Amygdala (tissue), 56 donors: ENCODE measurements around the gene CTBP1.

ENCODE experiments used
- DNase-seq, 56 donors: peaks; one replicate each; lab custom pipeline; 2025; lab: John Stamatoyannopoulos, UW

Gene CTBP1

GRCh38 chr4:1179976-1180375 is 69.0 kb downstream of the CTBP1 start:
- DNase-seq = no peak

DNA sequence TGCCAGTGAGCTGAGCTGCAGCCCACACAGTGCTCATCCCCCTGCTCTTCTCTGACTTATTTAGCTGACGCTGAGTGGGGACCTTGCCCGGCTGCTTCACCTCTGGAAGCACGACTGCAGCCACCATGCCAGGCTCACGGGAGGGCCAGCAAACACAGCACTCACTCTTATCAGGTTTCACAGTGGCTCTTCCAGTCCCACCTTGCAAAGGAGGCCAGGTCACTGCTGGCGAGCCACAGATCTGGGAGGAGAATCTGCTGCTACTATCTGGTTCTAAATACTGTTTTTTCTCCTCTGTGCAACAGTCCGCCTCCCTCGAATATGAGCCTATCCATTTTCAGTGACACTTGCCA is 69.9 kb downstream of the CTBP1 start:
- no peak for DNase-seq

GRCh38 chr4:1178300-1179088 is 70.4 kb downstream of the CTBP1 start:
- no peak for DNase-seq

DNA sequence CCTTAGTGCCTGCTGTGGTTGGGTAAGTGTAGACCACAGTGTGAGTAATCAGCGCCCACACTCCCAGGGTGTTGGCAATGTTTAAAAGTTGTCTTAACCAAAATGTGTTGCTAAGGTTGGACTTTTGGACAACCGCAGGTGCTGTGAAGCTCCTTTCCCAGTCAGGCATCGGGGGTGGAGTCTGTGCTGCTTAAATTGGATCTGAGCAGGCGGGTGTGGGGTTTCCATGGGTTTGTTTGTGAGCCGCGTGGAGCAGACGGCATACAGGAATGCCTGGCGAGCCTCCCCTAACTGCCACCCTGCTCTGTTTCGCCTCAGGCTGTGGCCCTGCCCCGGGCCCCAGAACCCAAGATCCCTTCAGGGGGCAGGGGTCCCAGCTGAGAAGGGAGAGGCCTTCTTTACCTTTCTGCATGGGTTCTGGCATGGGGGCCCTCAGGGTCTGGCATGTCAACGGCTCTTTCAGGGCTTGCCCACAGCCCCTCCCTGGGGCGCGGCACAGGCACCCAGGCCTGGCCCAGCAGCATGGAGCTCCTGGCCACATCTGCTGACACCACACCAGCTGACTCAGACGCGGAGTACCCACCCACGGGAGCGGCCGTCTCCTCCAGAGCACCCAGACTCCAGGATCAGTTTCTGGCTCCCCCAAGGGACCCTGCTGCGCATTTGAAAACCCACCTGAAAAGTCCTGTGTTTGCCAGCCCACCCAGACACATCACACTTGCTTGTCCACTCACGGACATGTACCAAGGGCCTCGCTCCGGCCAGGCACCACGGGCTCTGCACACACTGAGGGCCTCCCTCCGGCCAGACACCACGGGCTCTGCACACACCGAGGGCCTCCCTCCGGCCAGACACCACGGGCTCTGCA is 71.4 kb downstream of the CTBP1 start:
- peak in 1 of 56 donors; percentile 12 for DNase-seq

DNA sequence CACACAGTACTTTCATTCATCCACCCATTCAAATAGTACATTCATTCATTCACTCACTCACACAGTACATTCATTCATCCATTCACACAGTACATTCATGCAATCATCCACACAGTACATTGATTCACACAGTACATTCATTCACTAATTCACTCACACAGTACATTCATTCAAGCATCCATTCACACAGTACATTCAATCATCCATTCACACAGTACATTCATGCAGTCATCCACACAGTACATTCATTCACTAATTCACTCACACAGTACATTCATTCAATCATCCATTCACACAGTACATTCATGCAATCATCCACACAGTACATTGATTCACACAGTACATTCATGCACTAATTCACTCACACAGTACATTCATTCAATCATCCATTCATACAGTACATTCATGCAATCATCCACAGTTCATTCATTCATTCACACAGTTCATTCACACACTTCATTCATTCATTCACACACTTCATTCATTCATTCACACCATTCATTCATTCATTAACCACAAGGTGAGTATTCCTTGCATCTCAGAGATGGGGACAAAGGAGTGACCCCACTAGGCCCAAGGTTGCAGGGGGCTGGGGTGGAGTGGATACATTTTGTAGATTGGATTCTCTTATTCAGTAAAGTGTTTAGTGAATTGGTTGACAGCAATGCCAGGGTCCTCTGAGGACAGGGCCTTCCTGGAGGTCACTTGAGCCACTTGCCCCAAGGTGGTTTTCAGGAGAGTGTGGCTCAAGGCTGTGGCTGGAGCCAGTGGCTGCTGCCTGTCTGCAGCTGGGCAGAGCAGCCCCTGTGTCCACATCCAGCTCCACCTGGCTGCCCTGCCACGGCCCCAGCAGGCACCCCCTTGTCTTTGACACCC is 72.3 kb downstream of the CTBP1 start:
- DNase-seq = no peak

DNA sequence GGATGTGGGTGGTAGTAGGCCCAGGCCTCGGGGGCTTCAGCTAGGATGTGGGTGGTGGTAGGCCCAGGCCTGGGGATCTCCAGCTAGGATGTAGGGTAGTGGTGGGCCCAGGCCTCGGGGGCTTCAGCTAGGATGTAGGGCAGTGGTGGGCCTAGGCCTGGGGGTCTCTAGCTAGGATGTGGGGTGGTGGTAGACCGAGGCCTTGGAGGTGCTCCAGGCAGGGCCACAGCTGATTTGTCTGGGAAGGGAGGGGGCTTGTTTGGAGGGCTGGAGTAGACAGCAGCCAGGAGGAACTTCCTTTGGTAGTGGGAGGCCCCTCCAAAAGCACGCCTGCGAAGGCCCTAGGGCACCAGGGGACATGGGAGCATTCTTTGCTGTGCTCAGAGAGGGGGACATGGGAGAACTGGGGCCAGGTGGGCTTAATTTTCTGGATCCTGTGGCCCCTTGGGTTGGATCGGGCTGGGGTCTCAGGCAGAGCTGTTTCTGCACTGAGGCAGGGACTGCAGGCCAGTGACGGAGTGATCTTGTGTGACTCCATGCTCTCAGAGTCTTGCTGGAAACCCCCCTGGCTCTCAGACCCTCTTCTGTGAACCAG is 73.2 kb downstream of the CTBP1 start:
- DNase-seq = no peak

DNA sequence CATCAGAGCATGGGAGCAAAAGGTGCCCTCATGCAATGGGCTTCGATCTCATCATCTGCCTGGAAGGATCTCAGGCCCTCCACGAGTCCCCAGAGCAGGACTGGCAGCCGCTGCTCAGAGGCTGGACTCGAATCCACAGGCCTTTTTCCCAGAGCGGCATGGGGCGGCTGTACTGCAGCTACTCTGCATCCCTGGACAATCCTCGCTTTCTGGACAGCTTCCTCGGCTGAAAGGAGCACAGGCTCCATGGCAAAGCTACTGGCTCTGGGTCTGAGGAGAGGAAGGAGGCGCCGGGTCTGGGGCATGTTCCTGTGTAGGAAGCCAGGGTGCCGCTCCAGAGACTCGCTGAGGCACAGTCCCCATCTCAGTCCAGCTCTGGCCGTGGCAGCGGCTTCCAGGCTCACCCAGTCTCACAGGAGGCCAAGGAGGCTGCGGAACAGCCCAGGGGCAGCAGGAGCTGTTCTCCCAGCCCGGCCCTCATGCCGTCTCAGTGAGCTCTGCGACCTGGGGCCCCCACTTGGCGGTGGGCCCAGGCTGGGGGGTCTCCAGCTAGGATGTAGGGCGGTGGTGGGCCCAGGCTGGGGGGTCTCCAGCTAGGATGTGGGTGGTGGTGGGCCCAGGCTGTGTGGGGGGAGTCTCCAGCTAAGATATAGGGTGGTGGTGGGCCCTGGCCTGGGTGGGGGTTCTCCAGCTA is 73.8 kb downstream of the CTBP1 start:
- DNase-seq = no peak

DNA sequence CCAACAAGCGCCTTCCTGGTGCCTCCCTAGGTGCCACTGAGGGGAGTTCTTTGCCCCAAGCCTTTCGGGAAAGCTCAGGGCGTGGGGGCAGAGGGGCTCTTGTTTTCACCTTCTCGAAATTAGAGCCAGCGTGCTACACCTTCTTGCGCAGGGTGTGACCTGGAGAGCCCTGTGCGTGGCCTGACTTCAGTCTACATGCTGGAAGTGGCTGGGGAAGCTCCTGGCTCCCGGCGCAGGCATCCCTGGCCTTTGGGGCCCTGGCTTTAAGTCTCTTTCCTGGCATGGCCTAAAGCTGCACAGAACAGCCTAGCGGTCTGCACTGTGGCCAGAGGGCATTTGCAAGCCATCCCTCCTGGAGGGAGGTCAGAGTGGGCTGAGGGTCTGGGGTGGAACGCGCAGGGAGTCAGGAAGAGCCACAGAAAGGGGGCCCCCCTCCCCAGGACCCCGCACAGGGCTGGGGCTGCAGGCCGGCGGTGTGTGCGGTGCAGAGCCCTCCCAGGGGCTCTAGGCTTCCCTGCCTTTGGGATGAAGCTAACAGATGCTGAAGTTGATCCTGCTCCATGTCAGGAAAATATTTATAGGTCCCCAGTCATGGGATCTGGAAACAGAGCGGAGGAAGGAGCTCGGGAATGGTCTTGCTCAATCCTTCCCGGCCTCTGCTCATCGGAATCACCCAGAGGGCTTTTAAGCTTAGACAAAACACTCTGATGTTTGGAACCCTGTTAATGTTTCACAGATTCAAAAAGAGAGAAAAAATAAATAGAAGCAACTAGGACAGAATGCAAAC is 75.8 kb downstream of the CTBP1 start:
- DNase-seq = no peak

GRCh38 chr4:1172228-1172851 is 76.6 kb downstream of the CTBP1 start, which contains the start of gene SPON2:
TSS of gene SPON2 (minus strand) at chr4:1172583.
- DNase-seq = no peak

DNA sequence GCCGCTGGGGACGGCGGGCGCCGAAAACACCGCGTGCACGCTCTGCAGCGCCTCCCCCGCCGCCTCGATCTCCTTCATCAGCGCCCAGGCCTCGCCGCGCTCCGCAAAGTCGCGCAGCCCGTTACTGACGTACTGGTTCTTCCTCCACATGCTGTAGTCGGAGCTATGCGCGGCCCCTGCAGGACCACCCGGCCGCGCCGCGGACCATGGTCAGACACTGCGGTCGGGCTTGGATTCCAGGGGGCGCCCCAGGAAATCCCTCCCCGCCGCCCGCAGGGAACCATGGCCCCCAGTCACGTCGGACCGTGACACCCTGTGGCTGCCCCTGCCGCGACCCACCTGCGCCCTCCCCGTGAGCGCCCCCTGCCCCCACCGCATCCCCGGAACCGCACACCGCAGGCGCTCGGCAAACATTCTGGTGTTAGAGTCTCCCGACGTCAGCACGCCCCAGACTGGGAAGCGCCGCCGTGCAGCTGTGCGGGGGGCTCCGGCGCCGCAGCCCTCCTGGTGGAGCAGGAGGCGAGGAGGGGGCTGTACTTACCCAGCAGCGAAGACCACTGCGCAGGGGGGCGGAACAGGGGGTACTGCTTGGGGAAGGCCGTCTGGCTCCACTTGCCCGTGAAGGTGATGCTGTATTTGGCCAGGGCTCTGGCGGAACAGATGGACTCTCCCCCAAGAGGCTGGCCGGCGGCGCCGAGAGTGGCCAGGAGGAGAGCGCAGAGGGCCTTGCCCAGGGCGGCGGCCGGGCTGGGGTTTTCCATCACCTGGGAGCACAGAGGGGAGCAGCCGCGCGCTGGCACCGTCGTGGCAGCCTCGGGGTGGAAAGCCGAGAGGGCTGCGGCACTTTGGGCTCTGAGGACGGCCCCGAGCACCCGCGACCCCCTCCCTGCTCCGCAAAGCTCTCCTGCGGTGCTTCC is 77.4 kb downstream of the CTBP1 start:
- no peak for DNase-seq

DNA sequence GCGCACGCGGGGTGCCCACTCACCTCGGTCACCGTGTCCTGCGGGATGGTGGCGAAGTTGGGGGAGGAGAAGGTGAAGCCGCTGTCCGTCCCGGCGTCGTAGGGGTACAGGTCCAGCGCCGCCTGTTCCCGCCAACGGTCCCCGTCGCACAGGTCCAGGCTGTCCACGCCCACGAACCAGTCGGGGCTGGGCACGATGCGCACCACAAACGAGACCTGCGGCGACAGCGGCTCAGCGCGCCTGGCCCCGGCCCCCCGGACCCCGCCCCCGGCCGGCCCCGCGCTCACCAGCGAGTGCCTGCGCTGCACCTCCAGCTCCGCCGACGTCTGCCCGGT is 78.0 kb downstream of the CTBP1 start:
- DNase-seq = no peak

GRCh38 chr4:1170156-1170975 is 78.6 kb downstream of the CTBP1 start:
- no peak for DNase-seq

DNA sequence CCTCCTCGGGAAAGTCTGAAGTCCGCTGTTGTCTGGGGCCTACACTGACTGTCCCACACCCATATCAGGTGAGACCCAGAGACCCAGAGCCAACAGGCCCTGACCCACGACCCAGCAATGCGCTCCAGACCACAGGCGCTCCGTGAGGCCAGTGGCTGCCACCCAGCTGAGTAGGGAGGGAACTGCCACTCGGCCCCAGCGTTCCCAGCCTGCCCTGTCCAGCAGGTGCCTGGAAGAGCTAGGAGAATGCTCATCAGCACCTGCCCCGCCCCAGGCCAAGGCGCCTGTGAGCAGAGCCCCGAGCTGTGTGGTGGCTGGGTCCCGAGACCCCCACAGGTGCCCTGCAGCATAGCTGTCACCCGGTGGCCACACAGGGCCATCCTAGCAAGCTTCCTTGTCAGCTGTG is 79.2 kb downstream of the CTBP1 start:
- no peak for DNase-seq

DNA sequence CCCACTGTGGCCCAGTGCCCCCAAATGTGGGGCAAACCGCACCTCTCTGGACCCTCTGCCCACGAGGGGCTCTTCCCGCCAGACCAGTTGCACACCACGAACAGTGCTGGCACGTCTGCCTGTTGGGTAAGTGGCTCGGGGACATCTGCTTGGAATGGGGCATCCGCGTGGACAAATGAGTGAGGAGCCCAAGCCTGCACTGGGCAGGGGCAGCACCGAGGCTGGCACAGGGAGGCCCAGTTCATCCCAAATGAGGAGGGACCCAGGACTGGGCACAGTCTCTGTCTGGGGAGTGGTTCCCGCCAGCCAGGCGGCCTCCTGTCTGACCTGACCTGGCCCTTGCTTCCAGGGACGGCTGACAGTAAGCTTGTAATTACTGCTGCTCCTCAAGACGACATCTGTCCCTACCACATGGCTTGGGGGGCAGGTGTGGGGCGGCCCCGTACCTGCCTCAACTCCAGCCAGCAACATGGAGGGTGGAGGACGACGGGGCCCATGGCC is 79.7 kb downstream of the CTBP1 start:
- no peak for DNase-seq

GRCh38 chr4:1168191-1169101 is 80.5 kb downstream of the CTBP1 start:
- DNase-seq = no peak
